RPMI7951 (cell line): Measurements from ENCODE around the gene PXYLP1. TPM values are rescaled to one million over a fixed set of nuclear protein-coding genes. Genes with fewer than 3 reads are reported as not detected.
A peak's percentile ranks its signal among the peaks of the same experiment; 100 is the strongest.

ENCODE experiments used
- DNase-seq: peaks from one replicate; pipeline ENCODE4 v3.0.0-alpha.2; 2012; ENCODE audit warnings: low read depth
- total RNA-seq: library from RNA; depleted of rRNA; stranded (reverse); fragments of >200 nt; shearing (Covaris generic); gene quantifications from 2 replicates; pipeline ENCODE4 v1.2.3, GENCODE V29; 2014

The PXYLP1 gene
- total RNA-seq, 1 experiment from 2014 or later: 18.7 TPM

GRCh38 chr3:141228395-141228794 lies 3.2 kb upstream of the PXYLP1 start:
- no peak for DNase-seq

- DNase-seq: no peak
Measured at GRCh38 chr3:141229132-141229531, 2.5 kb upstream of the PXYLP1 start.

- no peak for DNase-seq
Measured at GRCh38 chr3:141230293-141230692, 1.3 kb upstream of the PXYLP1 start.

GRCh38 chr3:141231952-141232823 lies 563 bp downstream of the PXYLP1 start:
- DNase-seq: no peak

GRCh38 chr3:141233457-141234161 lies 2.0 kb downstream of the PXYLP1 start:
- DNase-seq: no peak

GRCh38 chr3:141234283-141234682 lies 2.7 kb downstream of the PXYLP1 start:
- DNase-seq: no peak

GRCh38 chr3:141235661-141236171 lies 4.1 kb downstream of the PXYLP1 start:
- no peak for DNase-seq

- DNase-seq: no peak
Measured at GRCh38 chr3:141236361-141236760, 4.7 kb downstream of the PXYLP1 start.

- peak; percentile 40 for DNase-seq
Measured at GRCh38 chr3:141237701-141238521, 6.3 kb downstream of the PXYLP1 start.

- DNase-seq: no peak
Measured at GRCh38 chr3:141239511-141240281, 8.1 kb downstream of the PXYLP1 start.

- DNase-seq: peak; percentile 87
Measured at GRCh38 chr3:141240286-141240685, 8.7 kb downstream of the PXYLP1 start.

GRCh38 chr3:141240687-141241615 lies 9.3 kb downstream of the PXYLP1 start:
- DNase-seq: peak; percentile 91

GRCh38 chr3:141241616-141242376 lies 10.2 kb downstream of the PXYLP1 start:
- peak; percentile 35 for DNase-seq

GRCh38 chr3:141242377-141243092 lies 10.9 kb downstream of the PXYLP1 start:
- DNase-seq: no peak

- DNase-seq: peak; percentile 54
Measured at GRCh38 chr3:141243271-141243707, 11.7 kb downstream of the PXYLP1 start.

GRCh38 chr3:141246224-141246957 lies 14.8 kb downstream of the PXYLP1 start:
- no peak for DNase-seq

GRCh38 chr3:141246958-141247301 lies 15.3 kb downstream of the PXYLP1 start:
- no peak for DNase-seq

GRCh38 chr3:141248064-141248463 lies 16.4 kb downstream of the PXYLP1 start:
- DNase-seq: no peak
